Duodenal mucosa (tissue), 2 donors: ENCODE results near the gene ZNF521.

Experiments used
- H3K27ac ChIP-seq: one replicate; pipeline ENCODE4 v1.7.0; 2013; ENCODE audit warnings: low read depth, low read length
- H3K27me3 ChIP-seq, 2 donors: one replicate each; pipeline ENCODE4 v1.7.0; 2013; ENCODE audit warnings: low read length in 2 of 2, control low read depth in 1 of 2; ENCODE audit not compliant: insufficient read depth in 2 of 2, control insufficient read depth in 1 of 2
- H3K36me3 ChIP-seq, 2 donors: one replicate each; pipeline ENCODE4 v1.7.0; 2013; ENCODE audit warnings: low read length in 2 of 2, control low read depth in 1 of 2; ENCODE audit not compliant: insufficient read depth in 2 of 2, control insufficient read depth in 1 of 2
- H3K4me1 ChIP-seq, 2 donors: one replicate each; pipeline ENCODE4 v1.7.0; 2013; ENCODE audit warnings: low read length in 2 of 2, control low read depth in 1 of 2; ENCODE audit not compliant: insufficient read depth in 2 of 2, control insufficient read depth in 1 of 2
- H3K4me3 ChIP-seq, 2 donors: one replicate each; pipeline ENCODE4 v1.7.0; 2013; ENCODE audit warnings: low read length in 2 of 2, low read depth in 1 of 2
- H3K9ac ChIP-seq, 2 donors: one replicate each; pipeline ENCODE4 v1.7.0; 2013; ENCODE audit warnings: low read length in 2 of 2, low read depth in 1 of 2
- H3K9me3 ChIP-seq, 2 donors: one replicate each; pipeline ENCODE4 v1.7.0; 2013; ENCODE audit warnings: low read length in 2 of 2, control low read depth in 1 of 2; ENCODE audit not compliant: control insufficient read depth in 1 of 2

Gene ZNF521

DNA sequence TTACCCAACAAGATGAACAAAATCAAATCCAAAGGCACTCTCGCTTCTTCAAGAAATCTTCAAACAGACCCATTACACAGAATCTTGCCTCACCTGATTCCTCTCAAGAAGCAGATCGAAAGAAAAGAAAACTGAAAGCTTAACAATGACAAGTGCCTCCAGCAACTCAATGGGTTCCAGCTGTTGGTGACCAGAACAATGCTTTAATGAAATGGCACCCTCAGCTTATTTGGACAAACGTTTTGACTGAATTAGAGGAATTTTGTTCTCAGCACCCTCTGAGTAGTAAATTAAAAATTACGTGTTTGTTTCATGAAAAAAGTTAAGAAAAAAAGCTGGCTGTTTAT, 211.0 kb downstream of the ZNF521 start:
- H3K4me3 ChIP-seq: no peak overlapping the region
- no peak overlapping the region for H3K9ac ChIP-seq
- no peaks in the 10 kb centered on the region for H3K36me3 ChIP-seq
- no peaks in the 10 kb centered on the region for H3K9me3 ChIP-seq
- H3K27me3 ChIP-seq: no peaks in the 10 kb centered on the region
- peaks cover 0 to 7% of the 10 kb centered on the region in 2 donors for H3K4me1 ChIP-seq
- no peak overlapping the region for H3K27ac ChIP-seq

DNA sequence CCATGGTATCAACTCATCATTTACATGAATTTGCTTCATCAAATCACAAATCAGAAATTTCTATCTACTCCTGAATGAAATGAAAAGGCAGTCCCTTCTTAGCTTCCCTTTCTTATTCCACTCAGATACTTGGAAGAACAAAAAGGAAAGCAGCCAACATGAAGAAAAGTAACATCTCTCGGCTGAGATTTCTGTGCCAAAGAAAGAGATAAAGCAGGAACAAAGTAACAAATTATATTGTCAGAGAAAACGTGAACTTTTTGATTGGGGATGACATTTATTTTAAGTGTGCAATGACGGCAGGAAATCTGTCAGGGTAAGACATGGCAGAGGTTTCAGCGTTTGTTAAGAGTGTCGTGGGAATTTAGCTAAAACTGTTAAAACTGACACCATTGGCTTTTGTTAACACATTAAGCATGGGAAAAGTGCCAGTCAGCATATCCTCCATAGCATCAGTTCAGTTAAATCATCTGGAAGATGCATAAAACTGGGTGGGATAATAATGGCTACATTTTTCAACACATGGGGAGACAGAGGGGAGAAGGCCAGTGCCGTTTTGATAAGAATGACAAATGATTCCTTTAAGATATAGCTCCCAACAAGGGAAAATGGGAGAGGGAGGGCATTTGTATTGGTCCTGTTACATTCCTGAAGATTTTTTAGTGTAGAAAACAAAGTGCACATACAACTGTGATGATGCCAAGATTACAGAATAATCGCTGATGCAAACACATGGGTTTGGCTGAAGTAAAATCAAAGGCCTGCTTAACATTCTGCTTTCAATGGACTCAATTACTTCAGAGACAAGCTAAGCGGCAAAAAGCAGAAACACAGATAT, 211.6 kb downstream of the ZNF521 start:
- Histone ChIP-seq H3K4me1 (peaks cover 0 to 7% of the 10 kb centered on the region in 2 donors), H3K9ac (no peak overlapping the region), H3K9me3 (no peaks in the 10 kb centered on the region), H3K27ac (no peak overlapping the region), H3K4me3 (no peak overlapping the region), H3K27me3 (no peaks in the 10 kb centered on the region), H3K36me3 (no peaks in the 10 kb centered on the region)

DNA sequence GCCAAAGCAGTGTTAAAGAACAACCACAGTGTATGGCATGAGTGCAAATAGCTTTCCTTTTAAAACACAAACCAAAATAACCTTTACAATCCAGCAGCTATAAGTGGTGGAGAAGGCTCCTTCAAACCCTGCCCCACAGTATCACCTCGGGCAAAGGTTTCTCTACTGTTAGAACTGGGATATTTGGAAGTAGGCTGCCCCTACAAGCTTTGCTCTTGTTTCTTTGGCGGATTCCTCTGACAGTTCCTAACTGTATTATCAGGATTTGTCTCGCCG, 214.8 kb downstream of the ZNF521 start:
- Histone ChIP-seq H3K9ac (no peak overlapping the region), H3K4me3 (no peak overlapping the region), H3K27me3 (no peaks in the 10 kb centered on the region), H3K27ac (no peak overlapping the region), H3K4me1 (peaks cover 0 to 7% of the 10 kb centered on the region in 2 donors), H3K9me3 (no peaks in the 10 kb centered on the region), H3K36me3 (no peaks in the 10 kb centered on the region)

DNA sequence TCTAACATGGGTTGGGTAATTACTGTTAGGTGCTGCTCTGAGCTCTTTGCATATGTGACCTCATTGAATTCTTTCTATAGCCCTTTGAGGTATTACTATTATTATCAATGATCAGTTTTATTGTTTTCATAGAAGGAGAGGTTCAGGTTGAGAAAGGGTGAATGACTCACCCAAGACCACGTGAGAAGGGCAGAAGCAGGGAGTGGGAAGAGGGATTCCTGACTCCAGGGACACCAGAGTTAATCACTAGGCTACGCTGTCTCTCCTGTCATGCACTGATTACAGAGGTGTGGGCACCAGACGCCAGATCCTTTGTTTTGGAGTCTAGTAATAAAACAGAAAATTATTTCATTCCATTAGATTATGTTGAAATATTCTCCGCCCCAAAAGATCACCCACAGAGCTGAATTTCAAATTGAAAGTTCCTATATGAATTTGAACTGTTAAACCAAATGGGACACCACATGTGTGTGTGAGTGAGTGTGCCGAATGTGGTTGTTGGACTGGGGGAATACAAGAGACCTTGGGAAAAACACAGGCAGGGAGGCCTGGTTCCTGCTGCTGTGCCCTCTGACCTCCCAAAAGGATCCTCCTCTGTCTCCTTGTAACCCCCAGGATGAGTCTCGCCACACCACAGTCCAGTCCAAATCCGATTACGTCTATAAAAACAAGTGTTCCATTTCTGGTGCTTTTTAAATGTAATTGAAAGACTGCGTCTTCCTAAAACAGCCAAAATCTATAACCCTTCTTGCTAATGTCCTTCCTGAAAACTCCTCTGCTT, 215.4 kb downstream of the ZNF521 start:
- Histone ChIP-seq H3K36me3 (no peaks in the 10 kb centered on the region), H3K27ac (no peak overlapping the region), H3K27me3 (no peaks in the 10 kb centered on the region), H3K4me3 (no peak overlapping the region), H3K9me3 (no peaks in the 10 kb centered on the region), H3K9ac (no peak overlapping the region), H3K4me1 (peaks cover 0 to 7% of the 10 kb centered on the region in 2 donors)

DNA sequence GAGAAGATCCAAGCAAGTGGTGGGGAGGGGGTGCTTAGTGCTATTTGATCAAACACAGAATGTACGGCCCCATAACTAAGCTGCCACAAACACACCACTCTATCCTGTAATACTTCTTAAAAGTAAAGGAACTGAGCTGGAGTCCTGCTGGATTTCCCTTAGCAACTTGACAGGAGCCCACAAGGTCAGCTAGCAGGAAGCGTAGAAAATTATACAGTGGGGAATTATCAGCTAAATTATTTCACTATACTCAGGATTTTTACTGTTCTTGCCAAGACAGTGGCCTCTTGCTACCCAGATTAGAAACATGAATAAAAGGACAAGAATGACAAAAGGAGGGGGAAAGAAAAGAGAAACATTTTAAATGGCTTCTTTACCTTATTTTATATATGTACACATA, 217.1 kb downstream of the ZNF521 start:
- H3K4me3 ChIP-seq: no peak overlapping the region
- no peaks in the 10 kb centered on the region for H3K27me3 ChIP-seq
- peaks cover 0 to 4% of the 10 kb centered on the region in 2 donors for H3K4me1 ChIP-seq
- no peaks in the 10 kb centered on the region for H3K9me3 ChIP-seq
- H3K9ac ChIP-seq: no peak overlapping the region
- H3K36me3 ChIP-seq: no peaks in the 10 kb centered on the region
- no peak overlapping the region for H3K27ac ChIP-seq

DNA sequence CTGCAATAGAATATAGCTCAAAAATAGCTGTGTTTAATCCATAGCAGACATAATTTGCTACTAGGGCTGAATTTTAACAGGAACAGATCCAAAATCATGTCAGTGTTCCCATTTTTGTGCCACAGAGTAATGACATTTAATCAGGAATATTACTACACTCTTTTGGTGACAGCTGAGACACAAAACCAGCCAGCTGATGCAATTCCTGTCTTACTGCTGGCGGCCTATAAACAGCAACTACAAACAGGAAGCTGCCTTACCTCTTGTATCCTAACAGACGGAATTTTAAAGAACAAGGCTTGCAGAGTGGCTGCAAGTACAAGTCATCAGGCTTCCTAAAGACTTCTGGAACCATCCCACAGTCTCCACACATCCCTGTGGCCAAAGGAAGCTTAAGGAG, 218.1 kb downstream of the ZNF521 start:
- Histone ChIP-seq H3K9me3 (no peaks in the 10 kb centered on the region), H3K9ac (no peak overlapping the region), H3K36me3 (no peaks in the 10 kb centered on the region), H3K4me1 (no peaks in the 10 kb centered on the region), H3K27me3 (no peaks in the 10 kb centered on the region), H3K27ac (no peak overlapping the region), H3K4me3 (no peak overlapping the region)

DNA sequence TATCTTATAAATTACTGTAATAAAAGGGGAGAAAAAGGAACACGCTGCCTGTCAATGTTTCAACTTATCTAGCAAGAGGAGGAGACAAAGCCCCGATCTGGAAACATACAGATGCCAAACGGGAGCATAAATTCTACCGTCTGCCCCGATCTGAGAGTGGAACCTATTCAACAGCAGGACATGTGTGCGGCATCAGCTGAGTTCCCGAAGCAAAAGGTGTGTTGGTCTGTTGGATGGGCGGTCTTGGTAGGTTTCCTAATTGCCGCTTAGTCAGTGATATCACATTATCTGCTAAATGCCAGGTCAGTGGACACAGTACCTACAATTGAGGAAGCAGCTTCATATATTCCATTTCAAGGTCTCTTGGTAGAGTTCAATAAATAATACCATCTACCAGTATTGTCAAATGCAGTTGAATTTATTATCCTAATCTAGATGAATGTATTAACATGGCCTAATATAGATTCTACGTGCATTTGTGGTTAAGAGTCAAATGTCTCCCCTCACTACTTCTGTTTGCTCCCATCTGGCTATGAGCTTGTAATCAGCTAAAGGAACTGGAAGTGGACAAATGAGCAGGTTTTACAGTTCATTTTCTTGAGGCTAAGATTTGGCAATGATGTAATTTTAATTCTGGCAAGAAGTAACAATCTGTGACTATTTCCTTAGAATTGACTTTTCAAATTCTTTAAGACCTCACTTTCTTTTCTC, 219.0 kb downstream of the ZNF521 start:
- Histone ChIP-seq H3K9me3 (no peaks in the 10 kb centered on the region), H3K36me3 (no peaks in the 10 kb centered on the region), H3K9ac (no peak overlapping the region), H3K4me3 (no peak overlapping the region), H3K27ac (no peak overlapping the region), H3K27me3 (no peaks in the 10 kb centered on the region), H3K4me1 (no peaks in the 10 kb centered on the region)

DNA sequence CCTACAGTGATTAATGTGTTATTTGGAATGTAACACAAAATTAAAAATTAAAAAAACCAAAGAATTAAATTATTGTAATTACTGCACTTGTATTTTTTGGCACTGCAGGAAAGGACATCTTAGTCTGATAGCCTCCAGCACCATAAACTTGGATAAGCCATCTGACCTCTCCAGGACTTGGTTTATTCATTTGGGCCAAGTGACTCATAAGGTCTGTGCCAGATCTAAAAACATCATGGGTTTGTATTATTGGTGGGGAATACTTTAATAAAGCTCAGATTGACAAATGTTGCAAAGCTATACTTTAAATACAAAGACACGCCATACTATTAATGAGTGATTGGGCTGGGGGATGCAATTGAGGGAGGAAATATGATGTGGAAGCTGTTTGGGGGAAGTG, 225.2 kb downstream of the ZNF521 start:
- H3K9me3 ChIP-seq: no peaks in the 10 kb centered on the region
- H3K9ac ChIP-seq: no peak overlapping the region
- H3K36me3 ChIP-seq: no peaks in the 10 kb centered on the region
- no peaks in the 10 kb centered on the region for H3K4me1 ChIP-seq
- no peaks in the 10 kb centered on the region for H3K27me3 ChIP-seq
- H3K4me3 ChIP-seq: no peak overlapping the region
- H3K27ac ChIP-seq: no peak overlapping the region

DNA sequence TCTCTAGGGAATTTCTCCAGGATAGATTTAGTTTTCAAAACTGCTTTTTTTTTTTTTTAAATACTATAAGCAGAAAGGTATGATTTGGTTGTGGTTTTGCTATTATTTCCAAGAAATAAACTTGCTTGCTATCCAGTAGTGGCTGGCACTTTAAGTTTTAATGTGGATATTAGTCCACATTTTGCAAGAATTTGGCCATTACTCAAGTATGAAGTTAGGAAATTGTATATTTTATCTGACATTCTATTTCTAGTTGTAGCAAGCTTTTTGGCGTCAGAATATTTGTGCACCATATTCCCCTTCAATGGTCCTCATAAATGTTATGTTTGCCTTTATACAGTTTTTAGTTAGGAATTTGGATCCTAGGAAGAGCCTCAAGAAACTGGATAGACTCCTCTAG, 226.3 kb downstream of the ZNF521 start:
- Histone ChIP-seq H3K9me3 (no peaks in the 10 kb centered on the region), H3K4me1 (no peaks in the 10 kb centered on the region), H3K27ac (no peak overlapping the region), H3K9ac (no peak overlapping the region), H3K27me3 (no peaks in the 10 kb centered on the region), H3K4me3 (no peak overlapping the region), H3K36me3 (no peaks in the 10 kb centered on the region)
